IMR-90 (cell line): Measurements from ENCODE around the gene STARD10. TPM values are rescaled to one million over a fixed set of nuclear protein-coding genes. Genes with fewer than 3 reads are reported as not detected.

ENCODE experiments used
- ATAC-seq: fragments of 200-7000 bp; cut with Tn5 transposase; 2 replicates; pipeline ENCODE4 v1.9.1; 2020; ENCODE audit warnings: low read depth, mild to moderate bottlenecking, moderate library complexity
- BruUV-seq: library from RNA; stranded (reverse); fragments of 400-500 nt; replicated peaks from 2 replicates; lab custom pipeline; 2021; lab: Mats Ljungman, UMichigan
- CTCF ChIA-PET: fragments of 300-600 bp; formaldehyde crosslinking; extraction: SDS; loops from one replicate; lab custom pipeline; 2021; ENCODE audit warnings: antibody characterized with exemption; lab: Yijun Ruan, JAX
- POLR2A ChIA-PET: fragments of 300-600 bp; sonication (Branson Sonifier 250); formaldehyde crosslinking; loops from one replicate; lab custom pipeline; 2022; ENCODE audit warnings: antibody characterized with exemption; ENCODE audit not compliant: unreplicated experiment; lab: Charles Lee
- DNase-seq: peaks from one replicate; pipeline ENCODE4 v3.0.0; 2013
- H2AFZ ChIP-seq: replicated peaks from 2 replicates; pipeline ENCODE3; 2013; ENCODE audit warnings: low read length, mild to moderate bottlenecking; ENCODE audit not compliant: poor library complexity
- H2AK5ac ChIP-seq: 2 replicates; pipeline ENCODE4 v1.6.1; 2013; ENCODE audit warnings: low read depth, low read length, inconsistent platforms
- H2AK9ac ChIP-seq: replicated peaks from 2 replicates; pipeline ENCODE3; 2013; ENCODE audit warnings: mild to moderate bottlenecking, low read depth, low read length, moderate library complexity; ENCODE audit not compliant: poor library complexity
- H2BK120ac ChIP-seq: 2 replicates; pipeline ENCODE4 v1.6.1; 2013; ENCODE audit warnings: low read depth, low read length, inconsistent platforms
- H2BK15ac ChIP-seq: 3 replicates; pipeline ENCODE4 v1.6.1; 2013; ENCODE audit warnings: low read depth, low read length, inconsistent platforms
- H2BK20ac ChIP-seq: 2 replicates; pipeline ENCODE4 v1.6.1; 2013; ENCODE audit warnings: low read depth, mild to moderate bottlenecking, inconsistent platforms, low read length, moderate library complexity
- H2BK5ac ChIP-seq: 2 replicates; pipeline ENCODE4 v1.6.1; 2013; ENCODE audit warnings: mild to moderate bottlenecking, low read depth, low read length, inconsistent platforms; ENCODE audit not compliant: poor library complexity, severe bottlenecking
- H3K14ac ChIP-seq: replicated peaks from 2 replicates; pipeline ENCODE4 v1.6.1; 2013; ENCODE audit warnings: low read depth, low read length, inconsistent platforms
- H3K18ac ChIP-seq: 2 replicates; pipeline ENCODE4 v1.6.1; 2013; ENCODE audit warnings: low read depth, low read length, control low read depth
- H3K23ac ChIP-seq: 2 replicates; pipeline ENCODE4 v1.6.1; 2013; ENCODE audit warnings: low read depth, low read length, inconsistent platforms
- H3K27ac ChIP-seq: 2 replicates; pipeline ENCODE4 v1.5.1; 2013; ENCODE audit warnings: mild to moderate bottlenecking, control low read depth, low read length; ENCODE audit not compliant: insufficient read depth
- H3K27me3 ChIP-seq: 2 replicates; pipeline ENCODE4 v1.6.1; 2013; ENCODE audit warnings: low read length; ENCODE audit not compliant: control insufficient read depth, insufficient read depth
- H3K36me3 ChIP-seq: 2 replicates; pipeline ENCODE4 v1.6.1; 2013; ENCODE audit warnings: low read length, mixed read lengths; ENCODE audit not compliant: control insufficient read depth, insufficient read depth
- H3K4ac ChIP-seq: 2 replicates; pipeline ENCODE4 v1.6.1; 2013; ENCODE audit warnings: low read depth, low read length, inconsistent platforms
- H3K4me1 ChIP-seq: 2 replicates; pipeline ENCODE4 v1.6.1; 2013; ENCODE audit warnings: low read length, mixed read lengths; ENCODE audit not compliant: control insufficient read depth, insufficient read depth
- H3K4me2 ChIP-seq: 2 replicates; pipeline ENCODE4 v1.6.1; 2013; ENCODE audit warnings: low read depth, mild to moderate bottlenecking, control low read depth, low read length, moderate library complexity
- H3K4me3 ChIP-seq: 2 replicates; pipeline ENCODE4 v1.5.1; 2013; ENCODE audit warnings: low read depth, mild to moderate bottlenecking, control low read depth, low read length, moderate library complexity; ENCODE audit not compliant: insufficient read depth
- H3K56ac ChIP-seq: 2 replicates; pipeline ENCODE4 v1.6.1; 2013; ENCODE audit warnings: low read length, inconsistent platforms; ENCODE audit not compliant: insufficient read depth; ENCODE audit errors: extremely low read depth
- H3K79me1 ChIP-seq, 2 experiments: 2 replicates each; pipeline ENCODE4 v1.6.1; 2013; ENCODE audit warnings: low read length in 2 of 2, inconsistent platforms in 1 of 2, low read depth in 1 of 2
- H3K9ac ChIP-seq: 2 replicates; pipeline ENCODE4 v1.6.1; 2013; ENCODE audit warnings: low read depth, low read length, control low read depth
- H3K9me1 ChIP-seq: 2 replicates; pipeline ENCODE4 v1.6.1; 2013; ENCODE audit warnings: low read length, inconsistent platforms; ENCODE audit not compliant: insufficient read depth
- H3K9me3 ChIP-seq: 2 replicates; pipeline ENCODE4 v1.6.1; 2013; ENCODE audit warnings: low read length; ENCODE audit not compliant: control insufficient read depth, insufficient read depth
- H4K20me1 ChIP-seq: 2 replicates; pipeline ENCODE4 v1.6.1; 2013; ENCODE audit warnings: low read length, inconsistent platforms; ENCODE audit not compliant: insufficient read depth
- H4K5ac ChIP-seq: 2 replicates; pipeline ENCODE4 v1.6.1; 2013; ENCODE audit warnings: mild to moderate bottlenecking, low read depth, low read length, control low read depth
- H4K8ac ChIP-seq, 2 experiments: 2 replicates each; pipeline ENCODE4 v1.6.1; 2013; ENCODE audit warnings: low read depth in 2 of 2, low read length in 2 of 2, control low read depth in 1 of 2, inconsistent platforms in 1 of 2
- H4K91ac ChIP-seq: 2 replicates; pipeline ENCODE4 v1.6.1; 2013; ENCODE audit warnings: low read depth, low read length, inconsistent platforms; ENCODE audit not compliant: insufficient read depth
- CEBPB ChIP-seq: IDR thresholded peaks from 2 replicates; pipeline ENCODE4 v1.6.1; 2012; ENCODE audit warnings: low read depth, low read length, improper control_type of control experiment
- MAFK ChIP-seq: IDR thresholded peaks from 2 replicates; pipeline ENCODE4 v1.6.1; 2012; ENCODE audit warnings: low read depth, low read length, improper control_type of control experiment
- MAZ ChIP-seq: IDR thresholded peaks from 2 replicates; pipeline ENCODE4 v1.6.1; 2012; ENCODE audit warnings: low read depth, mild to moderate bottlenecking, low read length, improper control_type of control experiment, moderate library complexity, borderline replicate concordance
- MXI1 ChIP-seq: IDR thresholded peaks from 2 replicates; pipeline ENCODE4 v1.6.1; 2012; ENCODE audit warnings: low read depth, mild to moderate bottlenecking, low read length, moderate library complexity, borderline replicate concordance
- POLR2A ChIP-seq: IDR thresholded peaks from 2 replicates; pipeline ENCODE4 v1.6.1; 2012; ENCODE audit warnings: mild to moderate bottlenecking, low read depth, low read length
- SMC3 ChIP-seq: fragments of 150-350 bp; IDR thresholded peaks from 2 replicates; pipeline ENCODE4 v1.6.1; 2016; ENCODE audit warnings: low read depth, mild to moderate bottlenecking, antibody characterized with exemption, low read length, moderate library complexity
- WGBS, 2 experiments: methylation state at CpG; one replicate each; pipeline versions ENCODE4 v1.1.5 to v1.1.7; 2013; ENCODE audit warnings: missing lambda C conversion rate in 2 of 2; ENCODE audit not compliant: insufficient read length in 1 of 2; ENCODE audit errors: extremely low coverage in 2 of 2; 5-methylcytosine and 5-hydroxymethylcytosine counted together
- dilution Hi-C: fragments of 300-500 bp; cut with HindIII; formaldehyde crosslinking; loops from one replicate; pipeline ENCODE4 v1.14.3; 2018; ENCODE audit warnings: low sequenced_read_pairs; ENCODE audit not compliant: unreplicated experiment
- in situ Hi-C: fragments of 300-500 bp; cut with MboI; formaldehyde crosslinking; loops from 3 replicates; pipeline ENCODE4 v1.14.3; 2019; ENCODE audit warnings: low sequenced_read_pairs, inconsistent platforms, mixed read lengths
- intact Hi-C: fragments of 100-400 bp; cut with micrococcal nuclease; formaldehyde crosslinking; loops from 2 replicates; pipeline ENCODE4 v1.10.0; 2022
- polyA plus RNA-seq, 3 experiments: library from polyadenylated mRNA; depleted of rRNA; stranded (reverse); fragments of >200 nt; gene quantifications; 2 replicates each; pipeline ENCODE4 v1.2.3, GENCODE V29; 2012; ENCODE audit warnings: low replicate concordance in 1 of 3
- total RNA-seq: library from RNA; depleted of rRNA; stranded (reverse); fragments of >200 nt; gene quantifications from 2 replicates; pipeline ENCODE4 v1.2.3, GENCODE V29; 2012

The STARD10 gene
- total and polyA plus RNA-seq, 2 of the 4 experiments (the other 2 are of a cell fraction): 23.8 to 37.4 TPM

DNA sequence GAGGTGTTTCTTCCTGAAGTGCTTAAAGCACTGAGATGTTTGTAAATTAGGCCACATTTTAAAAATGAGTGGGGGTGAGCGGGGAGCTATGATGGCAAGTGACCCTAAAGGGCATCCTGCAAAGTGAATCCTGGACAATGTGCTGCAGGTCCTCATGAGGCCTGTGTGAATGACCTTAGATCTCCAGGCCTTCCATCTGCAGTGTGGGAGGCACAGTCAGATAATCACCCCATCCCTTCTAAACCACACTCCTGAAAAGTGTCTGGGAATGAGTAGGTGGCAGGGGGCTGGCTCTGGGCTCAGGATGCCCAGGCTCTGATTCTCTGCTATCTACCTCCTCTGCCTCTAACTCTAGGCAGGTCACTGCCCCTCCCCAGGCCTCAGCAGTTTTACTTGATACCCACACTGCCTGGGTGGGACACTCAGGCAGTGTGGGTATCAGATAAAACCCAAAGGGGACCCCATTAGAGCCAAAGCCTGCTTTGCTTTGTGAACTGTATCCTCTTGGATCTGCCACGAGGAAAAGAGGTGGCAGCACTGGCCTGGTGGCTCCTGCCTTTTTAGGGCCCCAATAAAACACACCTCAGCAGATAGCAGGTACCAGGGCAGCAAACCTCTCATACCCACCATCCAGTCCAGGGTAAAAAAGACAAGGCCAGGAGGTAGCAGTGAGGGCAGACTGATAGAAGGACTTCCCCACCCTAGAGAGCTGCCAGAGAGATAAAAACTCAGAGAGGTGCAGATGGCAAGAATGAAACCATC, 10.5 kb downstream of the STARD10 start (continued):
- TF ChIP-seq POLR2A: no peak

DNA sequence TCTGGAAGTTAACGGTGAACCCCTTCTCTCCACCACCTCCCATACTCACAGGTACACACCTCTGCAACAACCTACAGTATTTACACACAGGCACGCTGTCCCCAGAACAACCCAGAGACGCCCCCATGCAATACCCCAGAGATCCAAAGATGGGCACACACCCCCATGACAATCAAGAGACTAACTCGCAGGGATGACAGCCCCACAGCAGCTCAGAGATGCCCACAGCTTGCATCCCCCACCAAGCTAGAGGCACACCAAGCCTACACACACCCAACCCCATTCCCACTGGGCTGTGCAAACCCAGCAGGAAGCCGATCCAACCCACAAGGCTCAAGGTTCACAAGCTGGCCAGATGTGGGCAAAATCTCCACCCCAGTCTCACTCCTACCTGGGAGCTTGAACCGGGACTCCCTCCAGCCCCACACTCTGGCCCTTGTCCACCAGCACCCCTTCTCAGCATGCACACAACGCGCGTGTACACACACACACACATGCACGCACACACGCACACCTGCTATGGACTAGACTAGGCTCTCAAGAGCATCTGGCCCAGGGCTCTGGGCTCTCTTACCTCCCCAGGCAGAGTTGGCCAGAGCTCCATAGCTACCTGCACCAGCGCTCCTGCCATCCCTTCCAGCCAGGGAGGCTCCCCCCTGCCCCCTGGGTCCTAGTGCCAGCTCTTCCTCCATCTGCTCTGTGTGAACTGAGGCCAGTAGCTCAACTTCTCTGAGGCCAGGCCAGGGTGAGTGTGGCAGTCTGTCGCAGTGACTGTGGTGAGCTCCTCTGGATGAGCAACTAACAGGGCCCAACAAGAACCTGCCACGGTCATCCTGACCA, 11.5 kb downstream of the STARD10 start:
- Histone ChIP-seq H3K79me1 (no peaks in the 10 kb centered on the region), H4K5ac (no peak overlapping the region), H2AK9ac (peak overlapping the region; percentile 94), H4K20me1 (no peaks in the 10 kb centered on the region), H4K91ac (no peak overlapping the region), H3K4me2 (peak overlapping the region; percentile 93), H2BK15ac (no peak overlapping the region; the same call in 2 of the 3 replicates), H3K23ac (0 out of 2 replicates have a peak overlapping the region, but pooled peaks have one; percentile 10), H3K9me1 (no peaks in the 10 kb centered on the region), H4K8ac (peak overlapping the region in 1 of 2 experiments; percentile 77; a peak in 1 of 4 replicates), H3K4ac (no peak overlapping the region; the same call in 1 of the 2 replicates), H3K36me3 (no peaks in the 10 kb centered on the region), H3K27ac (no peak overlapping the region), H2BK5ac (no peak overlapping the region), H3K27me3 (peaks cover 4% of the 10 kb centered on the region; the same call in 1 of the 2 replicates), H3K9ac (no peak overlapping the region), H2BK120ac (no peak overlapping the region), H2AFZ (peak overlapping the region; percentile 91), H2BK20ac (no peak overlapping the region), H3K14ac (peak overlapping the region; percentile 65; the same call in 1 of the 2 replicates), H3K18ac (no peak overlapping the region), H3K56ac (no peak overlapping the region), H3K9me3 (no peaks in the 10 kb centered on the region), H3K4me1 (peaks cover 6% of the 10 kb centered on the region), H2AK5ac (peak overlapping the region; percentile 50), H3K4me3 (peak overlapping the region; percentile 39)
- TF ChIP-seq SMC3: no peak
- no peak for TF ChIP-seq MXI1
- TF ChIP-seq MAZ: no peak
- no peak for TF ChIP-seq CEBPB
- no peak for TF ChIP-seq MAFK
- in situ Hi-C loops (no loop called here), dilution Hi-C loops (no loop called here), intact Hi-C loops (no loop called here)
- BruUV-seq: no TSS peak
- ATAC-seq (no peak; the same call in 1 of the 2 replicates), DNase-seq (no peak)
- 51% methylated on average over 4 of the region's 14 CpGs; no CpG with 5 or more reads in 1 of the 2 experiments for WGBS, 2 experiments
- ChIA-PET POLR2A (no interaction called here), CTCF (interaction anchor here (1.3 kb wide), 1 partner anchor 57 kb away, joined by 3 read pairs; no protein-coding TSS in a partner anchor)
